HTR-8/SVneo (cell line): Measurements from ENCODE around the gene NUMA1.

Experiments used
- DNase-seq: peaks from one replicate; pipeline ENCODE4 v3.0.0; 2011; ENCODE audit warnings: low spot score, mixed read lengths; ENCODE audit not compliant: insufficient read length
- FAIRE-seq: peaks from 2 replicates; lab custom pipeline; 2011; peaks lifted over from hg19 to GRCh38; lab: Jason Lieb, UNC

Gene NUMA1

DNA sequence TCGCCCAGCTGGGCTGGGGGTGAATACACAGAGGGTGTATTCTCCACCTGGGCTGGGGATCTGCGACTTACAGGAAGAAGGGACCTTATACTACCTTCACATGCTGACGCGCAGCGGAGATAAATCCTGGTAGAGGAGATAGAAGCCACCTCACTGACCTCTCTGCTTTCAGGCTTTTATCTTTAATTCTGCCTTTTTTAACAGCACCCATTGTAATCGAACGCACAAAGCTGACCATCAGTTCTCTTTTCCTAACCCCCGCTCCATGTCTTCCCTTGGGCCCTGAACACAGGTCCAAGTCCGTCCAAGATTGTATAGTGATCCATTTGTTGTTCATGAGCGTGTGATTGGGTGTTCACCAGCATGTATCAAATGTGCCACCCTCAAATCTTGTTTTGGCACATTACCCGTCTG, 23.4 kb upstream of the NUMA1 start:
- DNase-seq (no peak), FAIRE-seq (no peak)

DNA sequence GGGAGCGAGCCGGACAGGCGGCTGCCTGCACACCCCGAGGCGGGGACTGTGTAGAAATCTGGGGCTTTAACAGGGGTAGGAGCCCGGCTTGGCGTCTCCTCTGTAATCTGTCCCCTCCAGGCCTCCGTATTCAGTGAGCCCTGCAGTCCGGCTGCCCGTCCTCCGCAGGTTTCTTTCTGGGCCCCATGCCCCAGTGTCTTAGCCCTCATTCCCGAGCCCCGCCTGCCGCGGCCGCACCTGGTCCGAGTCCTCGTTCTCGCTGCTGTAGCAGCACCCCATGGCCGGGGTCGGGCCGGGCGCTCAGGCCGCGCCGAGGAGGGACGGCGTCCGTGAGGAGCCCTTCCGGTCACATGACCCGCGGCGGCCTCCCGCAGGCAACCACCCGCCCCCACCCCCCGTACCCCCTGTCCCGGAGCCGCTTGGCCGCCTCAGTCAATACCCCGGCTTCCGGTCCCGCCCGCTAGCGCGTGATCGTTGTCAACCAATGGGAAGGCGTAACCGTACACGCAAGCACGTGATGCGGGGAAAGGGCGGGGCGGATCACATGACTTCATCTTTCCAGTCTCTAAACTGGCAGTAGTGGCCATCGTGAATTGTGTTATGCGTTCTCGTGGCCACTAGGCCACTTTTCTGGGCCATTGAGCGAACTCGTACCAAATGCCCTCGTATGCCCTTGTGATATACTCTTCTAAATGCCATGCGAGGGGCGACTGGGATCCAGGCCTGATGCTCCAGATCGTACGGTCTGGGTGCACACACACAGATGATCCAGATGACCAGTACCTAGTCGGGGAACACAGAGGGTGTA, 22.8 kb upstream of the NUMA1 start, which contains the start of gene LAMTOR1:
TSS of gene LAMTOR1 (minus strand) at position 352 of the 808 bp plus-strand sequence. CDS start at position 279, 73 bp downstream.
- peak; percentile 97 for DNase-seq
- FAIRE-seq = peak; percentile 99

DNA sequence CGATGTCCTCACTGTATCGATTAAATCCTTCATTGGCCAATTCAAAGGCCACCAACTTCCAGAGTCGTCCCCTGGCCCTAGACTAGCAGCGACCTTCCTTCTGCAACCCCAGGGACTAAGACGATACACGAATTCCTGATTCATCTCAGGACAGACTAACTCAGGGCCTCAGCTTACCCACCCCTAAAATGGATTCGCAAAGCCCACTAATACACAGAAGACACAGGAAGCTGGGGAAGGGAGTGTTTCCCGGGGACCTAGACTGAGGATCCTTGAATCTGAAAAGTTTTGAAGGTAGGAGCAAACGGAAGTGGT, 22.2 kb upstream of the NUMA1 start:
- no peak for FAIRE-seq
- no peak for DNase-seq

DNA sequence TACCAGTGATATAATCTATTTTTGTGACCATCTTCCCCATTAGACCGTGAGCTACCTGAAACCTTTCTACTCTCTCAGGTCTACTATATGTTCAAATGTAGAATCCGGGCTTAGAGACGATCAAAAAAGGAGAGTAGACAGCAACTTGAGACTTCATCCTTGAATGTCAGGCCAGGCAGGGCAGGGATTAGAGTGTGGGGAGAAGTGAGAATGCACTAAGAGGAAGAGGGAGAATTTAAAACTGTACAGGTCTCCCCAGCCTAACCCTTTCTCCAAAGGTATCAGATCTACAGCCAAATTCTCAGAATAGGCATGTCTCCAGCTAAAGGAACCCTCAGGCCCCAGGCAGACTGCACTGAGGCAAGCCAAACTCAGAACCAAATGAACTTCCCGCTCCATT, 21.8 kb upstream of the NUMA1 start:
- FAIRE-seq = no peak
- no peak for DNase-seq

DNA sequence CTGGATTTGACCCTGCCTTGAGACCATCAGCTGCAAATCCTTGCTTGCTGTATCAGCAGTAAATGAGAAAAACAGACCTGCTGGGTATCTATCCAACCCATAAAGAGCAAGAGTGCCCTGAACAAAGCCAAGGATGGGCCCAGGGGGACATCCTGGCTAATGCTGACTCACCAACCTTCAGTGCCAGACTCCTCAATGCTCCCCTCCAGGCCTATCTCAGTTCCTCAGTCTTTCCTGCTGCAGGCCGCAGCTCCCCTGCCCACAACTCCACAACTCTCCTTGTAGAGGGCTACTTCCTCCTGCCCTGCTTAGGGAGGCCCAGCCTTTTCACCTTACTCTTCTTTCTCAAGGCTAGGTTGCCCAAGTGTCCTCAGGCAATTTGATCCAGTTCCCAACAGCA, 20.1 kb upstream of the NUMA1 start:
- FAIRE-seq (no peak), DNase-seq (no peak)

DNA sequence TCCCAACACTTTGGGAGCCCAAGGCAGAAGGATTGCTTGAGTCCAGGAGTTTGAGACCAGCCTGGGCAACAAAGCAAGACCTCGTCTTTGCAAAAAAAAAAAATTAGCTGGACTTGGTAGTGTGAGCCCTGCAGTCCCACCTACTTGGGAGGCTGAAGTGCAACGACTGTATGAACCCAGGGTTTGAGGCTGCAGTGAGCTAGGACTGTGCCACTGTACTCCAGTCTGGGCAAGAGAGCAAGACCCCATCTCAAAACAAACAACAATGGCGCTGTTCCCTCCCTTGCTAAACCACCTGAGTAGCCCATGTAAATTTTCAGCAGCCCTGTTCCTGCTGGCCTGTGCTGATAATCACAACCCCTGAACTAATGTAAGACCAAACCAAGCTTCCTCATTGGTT, 19.7 kb upstream of the NUMA1 start:
- DNase-seq = no peak
- no peak for FAIRE-seq

DNA sequence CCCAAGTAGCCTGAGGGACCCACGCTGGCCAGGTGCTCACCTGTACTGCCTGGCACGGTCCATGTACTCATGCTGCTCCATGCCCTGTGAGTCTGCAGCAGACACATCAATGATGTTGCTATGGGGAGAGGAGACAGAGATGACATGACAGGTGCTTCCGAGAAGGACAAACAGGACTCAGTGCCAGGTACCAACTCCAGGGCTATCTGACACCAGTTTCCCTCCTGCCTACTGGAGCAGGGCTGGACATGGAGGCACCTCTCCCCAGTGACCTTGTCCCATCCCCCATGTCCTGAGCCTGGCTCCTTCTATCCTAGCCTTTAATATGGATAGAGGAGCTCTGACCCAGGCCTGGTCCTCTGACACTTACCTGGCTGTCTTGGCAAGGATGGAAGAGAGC, 18.4 kb upstream of the NUMA1 start:
- DNase-seq (no peak), FAIRE-seq (no peak)

DNA sequence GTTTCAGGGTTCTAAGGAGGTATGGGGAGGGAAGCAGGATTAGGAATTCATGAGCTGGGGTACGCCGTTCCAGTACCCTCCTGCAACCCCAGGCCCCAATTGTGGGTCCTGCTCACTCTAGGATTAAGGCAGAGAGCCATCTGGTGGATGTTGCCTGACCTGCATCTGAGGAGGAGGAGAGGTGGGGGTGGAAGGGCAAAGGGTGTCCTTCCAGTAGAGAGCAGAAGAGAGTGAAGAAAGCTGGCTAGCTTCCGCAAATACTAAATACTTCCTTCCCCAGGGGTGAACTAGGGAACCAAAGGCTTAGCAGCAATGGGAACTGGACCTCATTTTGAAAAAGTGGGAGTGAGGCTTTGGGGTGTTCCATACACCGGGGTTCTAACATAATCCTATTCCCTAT, 10.9 kb upstream of the NUMA1 start:
- FAIRE-seq (peak; percentile 59), DNase-seq (peak; percentile 64)

DNA sequence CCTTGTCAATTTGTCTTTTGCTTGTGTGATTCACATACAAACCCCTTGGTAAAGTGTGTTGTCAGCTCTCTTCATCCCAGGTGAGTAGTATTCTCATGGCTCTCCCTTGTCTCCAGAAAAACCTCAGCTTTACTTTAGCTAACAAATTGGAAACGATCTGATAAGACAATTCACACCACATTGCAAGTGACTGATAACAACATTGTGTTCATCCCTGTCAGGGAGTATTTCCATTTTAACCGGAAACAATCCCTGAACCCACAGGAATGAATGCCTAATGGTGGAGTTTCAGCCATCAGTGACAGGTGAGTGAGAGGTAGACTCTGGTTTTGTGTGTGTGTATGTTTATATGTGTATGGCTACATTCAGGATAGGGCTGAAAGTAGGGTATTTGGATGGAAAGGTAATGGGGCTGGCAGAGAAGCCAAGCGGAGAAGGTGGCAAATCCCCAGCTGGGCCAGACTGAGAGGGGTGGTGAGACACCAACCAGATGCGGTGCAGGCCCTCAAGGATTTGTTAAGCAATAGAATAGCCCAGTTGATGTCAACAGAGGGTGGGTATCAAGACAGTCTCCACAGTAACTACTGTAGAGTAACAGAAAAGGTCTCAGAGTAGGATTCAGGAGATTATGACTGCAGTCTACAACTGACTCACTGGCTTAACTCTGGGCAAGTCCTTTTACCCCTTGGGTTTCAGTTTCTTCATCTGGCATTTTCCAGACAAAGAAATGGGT, 7.9 kb upstream of the NUMA1 start:
- DNase-seq (no peak), FAIRE-seq (peak; percentile 52)

DNA sequence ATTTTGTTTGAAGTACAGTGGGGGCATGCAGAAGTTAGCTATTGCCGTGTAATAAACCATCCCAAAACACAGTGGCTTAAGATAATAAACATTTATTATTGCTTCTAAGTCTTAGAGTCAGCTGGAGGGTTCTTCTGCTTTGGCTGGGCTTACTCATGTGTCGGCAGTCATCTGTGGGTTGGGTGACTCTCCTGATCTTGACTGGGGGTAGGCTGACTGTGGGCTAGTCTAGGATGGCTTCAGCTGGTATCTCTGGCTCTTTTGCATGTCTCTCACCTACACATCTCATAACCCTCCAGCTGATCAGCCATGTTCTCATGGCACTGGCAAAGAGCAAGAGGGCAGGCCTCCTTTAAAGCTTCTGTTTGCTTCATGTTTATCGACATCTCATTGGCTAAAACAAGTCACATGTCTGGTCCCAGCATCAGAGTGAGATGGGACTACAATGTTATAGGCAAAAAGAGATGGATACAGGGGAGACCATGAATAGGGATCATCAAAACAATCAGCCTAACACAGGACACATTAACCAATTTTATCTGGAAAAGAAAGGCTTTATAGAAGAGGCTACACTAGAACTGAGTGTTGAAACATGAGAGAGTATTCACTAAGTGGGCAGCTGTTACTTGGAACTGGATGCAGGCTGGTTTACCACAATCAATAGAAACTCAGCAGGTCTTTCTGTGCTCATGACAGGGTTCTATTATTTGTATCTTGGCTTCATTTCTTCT, 5.4 kb upstream of the NUMA1 start:
- no peak for FAIRE-seq
- DNase-seq = no peak

DNA sequence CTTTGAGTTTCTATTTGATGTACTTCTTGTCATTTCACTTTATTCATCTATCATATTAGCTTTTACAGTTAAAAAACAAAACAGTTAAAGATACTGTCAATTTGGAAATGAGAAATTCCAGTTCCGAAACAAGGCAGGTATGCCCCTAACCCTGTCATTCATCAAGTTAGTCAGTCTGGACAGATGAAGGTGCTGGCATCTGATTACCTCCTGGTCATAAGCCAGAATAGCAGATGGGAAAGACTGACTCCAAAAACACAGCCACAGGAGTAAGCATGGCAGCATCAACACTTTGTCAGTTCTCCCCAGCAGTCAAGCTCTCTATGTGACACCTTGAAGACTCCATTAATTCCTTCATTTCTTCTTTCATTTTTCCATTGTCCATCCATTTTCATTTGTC, 4.6 kb upstream of the NUMA1 start:
- FAIRE-seq (no peak), DNase-seq (no peak)

DNA sequence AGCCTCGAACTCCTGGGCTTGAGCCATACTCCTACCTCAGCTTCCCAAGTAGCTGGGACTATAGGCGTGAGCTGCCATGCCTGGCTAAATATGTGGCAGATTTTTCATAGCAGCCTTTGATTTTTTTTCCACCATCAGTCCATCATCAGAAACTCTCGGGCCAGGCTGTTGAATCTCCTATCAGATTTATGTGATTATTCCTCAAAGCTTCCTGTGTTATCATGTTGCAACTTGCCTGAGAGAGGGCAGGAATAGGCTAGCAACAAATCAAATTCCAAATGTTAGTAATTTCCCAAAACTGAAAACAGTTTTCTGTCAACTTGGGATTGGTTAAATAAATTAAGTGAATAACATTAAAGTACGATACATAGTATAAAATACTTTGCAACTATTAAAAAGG, 3.7 kb upstream of the NUMA1 start:
- FAIRE-seq (no peak), DNase-seq (no peak)

DNA sequence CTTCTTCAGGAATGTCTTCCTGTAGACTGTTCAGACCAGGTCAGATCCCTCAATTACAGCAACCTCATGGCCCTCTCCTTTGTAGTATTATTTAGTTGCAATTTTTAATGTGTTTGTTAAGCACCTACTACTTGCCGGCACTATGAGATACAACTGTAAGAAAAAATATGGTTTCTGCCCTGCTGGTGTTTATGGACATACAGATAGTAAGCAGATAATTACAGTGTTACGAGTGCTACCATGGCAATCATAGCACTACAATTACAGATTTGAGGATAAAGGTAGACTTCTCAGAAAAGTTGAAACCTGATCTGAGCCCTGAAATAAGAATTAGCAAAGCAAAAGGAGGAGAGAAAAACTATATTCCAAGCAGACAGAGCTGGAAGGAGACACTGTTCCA, 3.1 kb upstream of the NUMA1 start:
- no peak for DNase-seq
- FAIRE-seq = no peak

DNA sequence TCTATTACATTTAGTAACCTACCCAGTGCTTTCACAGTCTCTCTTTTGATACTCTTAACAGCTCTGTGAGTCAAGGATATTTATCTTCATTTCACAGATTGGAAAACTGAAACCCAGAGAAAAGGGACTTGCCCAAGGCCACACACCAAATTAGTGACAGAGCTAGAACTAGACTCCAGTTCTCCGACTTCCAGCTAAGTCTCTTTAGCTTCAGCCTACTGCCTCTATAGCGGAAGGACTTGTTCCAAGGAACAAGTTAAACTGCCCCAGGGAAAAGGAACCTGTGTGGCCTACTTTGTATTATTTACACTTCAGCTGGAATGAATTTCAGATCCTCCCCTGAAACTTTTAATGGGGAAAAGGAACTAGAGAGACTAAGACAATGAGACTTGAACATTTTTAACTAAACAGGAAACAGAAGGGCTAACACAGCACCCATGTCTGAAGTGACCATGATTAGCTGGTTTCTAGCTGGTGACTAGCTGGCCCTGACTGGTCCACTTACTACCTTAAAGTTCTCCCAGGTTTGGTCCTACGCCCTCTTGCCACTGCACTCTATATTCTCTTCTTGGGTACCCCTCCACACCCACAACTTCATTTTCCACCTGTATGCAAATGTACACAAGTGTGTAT, 1.6 kb upstream of the NUMA1 start:
- FAIRE-seq = no peak
- DNase-seq = no peak

DNA sequence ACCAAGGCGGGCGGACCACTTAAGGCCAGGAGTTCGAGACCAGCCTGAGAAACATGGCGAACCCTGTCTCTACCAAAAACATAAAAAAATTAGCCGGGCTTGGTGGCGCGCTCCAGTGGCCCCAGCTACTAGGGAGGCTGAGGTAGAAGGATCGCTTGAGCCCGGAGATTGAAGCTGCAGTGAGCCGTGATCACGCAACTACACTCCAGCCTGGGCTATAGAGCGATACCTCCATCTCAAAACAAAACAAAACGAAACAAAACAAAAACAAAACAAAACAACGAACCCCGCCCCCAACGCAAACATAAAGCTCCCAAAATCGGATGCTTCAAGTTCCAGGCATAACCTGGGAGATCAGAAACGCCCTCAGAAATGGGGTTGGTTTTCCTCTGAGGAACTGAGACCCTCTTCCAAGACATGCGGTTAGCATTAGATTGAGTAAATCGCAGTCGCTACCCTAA, 872 bp upstream of the NUMA1 start:
- FAIRE-seq (no peak), DNase-seq (no peak)

DNA sequence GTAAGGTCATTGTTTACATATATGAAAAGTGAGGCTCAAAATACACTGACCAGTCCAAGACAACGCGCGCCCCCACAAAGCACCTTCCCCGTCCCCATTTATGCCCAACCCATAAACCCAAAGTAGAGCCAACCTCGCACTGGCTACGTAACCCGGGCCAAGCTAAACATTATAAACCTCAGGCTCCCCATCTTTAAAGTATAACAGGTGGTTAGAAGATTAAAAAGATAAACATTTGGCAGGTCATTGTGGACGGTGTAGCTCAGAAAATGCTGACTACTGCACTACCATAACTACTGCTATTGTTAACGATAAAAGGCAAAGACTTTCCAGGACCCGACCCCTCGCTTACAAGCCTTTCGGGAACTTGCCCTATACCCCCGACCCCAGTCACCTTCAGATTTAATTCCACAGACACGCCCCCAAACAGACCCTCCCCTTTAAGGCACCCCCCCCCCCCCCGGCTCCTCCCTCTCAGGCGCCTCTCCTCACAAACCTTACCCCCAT, 470 bp downstream of the NUMA1 start:
- no peak for FAIRE-seq

DNA sequence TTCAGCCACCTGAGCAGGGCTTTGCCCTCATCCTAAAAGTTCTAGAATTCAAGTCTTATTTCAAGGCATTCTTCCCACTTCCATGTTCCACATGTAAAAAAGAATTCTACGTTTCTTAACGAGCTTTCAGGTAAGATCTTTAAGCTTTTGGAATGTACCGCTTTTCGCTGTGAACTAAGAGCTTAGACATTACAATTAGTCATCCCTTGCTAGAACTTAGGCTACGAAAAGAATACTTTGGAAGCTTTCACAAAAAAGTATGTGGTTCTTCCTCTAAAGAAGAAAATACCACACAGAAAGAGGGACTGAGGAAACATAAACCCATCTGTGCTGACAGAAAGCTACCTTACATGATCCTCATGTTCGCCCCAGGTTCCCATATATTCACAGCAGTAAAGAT, 1.9 kb downstream of the NUMA1 start:
- DNase-seq (no peak), FAIRE-seq (no peak)

More for the DNA sequence above, 470 bp downstream of the NUMA1 start:
- peak; percentile 72 for DNase-seq

DNA sequence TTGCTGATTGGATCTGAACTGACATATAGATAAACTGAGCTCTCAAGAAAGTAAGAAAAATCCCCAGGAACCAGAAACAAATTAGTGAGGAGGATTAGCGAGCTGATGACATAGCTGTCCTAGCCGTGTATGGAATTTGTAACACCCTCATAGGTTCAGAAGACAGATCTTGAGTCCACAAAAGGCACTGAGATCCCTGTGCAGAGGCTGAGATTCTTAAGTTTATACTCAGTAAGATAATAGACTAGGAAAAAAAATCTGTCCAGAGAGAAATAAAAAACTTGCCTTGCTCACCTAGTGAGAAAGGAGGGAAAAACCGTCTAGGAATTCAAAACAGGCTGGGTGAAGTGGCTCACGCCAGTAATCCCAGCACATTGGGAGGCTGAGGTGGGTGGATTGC, 4.6 kb downstream of the NUMA1 start:
- DNase-seq (no peak), FAIRE-seq (no peak)

DNA sequence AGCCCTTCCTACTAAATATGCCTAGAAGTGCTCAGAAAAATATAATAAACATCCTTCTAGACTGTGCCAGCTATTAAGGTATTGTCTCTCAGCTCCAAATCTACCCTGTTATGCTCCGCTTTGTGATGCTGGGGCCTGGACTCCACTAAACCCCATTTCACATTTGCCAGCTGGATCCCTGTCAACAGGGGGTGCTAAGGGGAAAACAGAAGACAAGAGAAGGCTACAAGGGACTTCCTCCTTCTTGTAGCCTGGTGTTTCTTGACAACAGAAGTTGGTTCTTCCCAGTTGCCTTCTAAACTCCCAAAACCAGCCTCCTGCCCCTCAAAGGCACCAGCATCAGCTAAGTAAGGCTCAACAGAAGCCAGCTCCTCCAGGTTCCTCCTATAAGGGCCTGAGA, 5.2 kb downstream of the NUMA1 start:
- no peak for FAIRE-seq
- DNase-seq = no peak

DNA sequence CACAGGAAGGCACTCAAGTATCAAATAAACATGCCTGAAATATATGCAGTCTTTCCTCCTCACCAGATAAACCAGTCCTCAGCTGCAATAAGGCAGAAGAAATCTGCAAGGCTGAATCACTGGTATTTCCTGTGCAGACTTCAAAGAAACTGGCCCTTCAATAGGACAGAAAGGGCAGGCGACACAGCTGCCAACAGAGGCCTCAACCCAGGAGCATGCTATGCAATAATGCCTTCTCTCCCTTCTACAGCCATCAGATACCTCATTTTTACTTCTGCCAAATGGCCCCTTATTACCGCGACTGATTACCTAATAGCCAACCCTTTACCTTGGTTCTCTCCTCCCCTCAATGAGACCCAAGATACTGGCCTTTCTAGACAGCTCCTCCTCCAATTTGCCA, 8.0 kb downstream of the NUMA1 start:
- peak; percentile 88 for FAIRE-seq
- DNase-seq = peak; percentile 59
